ENCODE results near the gene PSME4.
"Not testable (repeated sequence)": the region's sequence is repeated elsewhere in the genome, so short reads cannot be mapped to it uniquely, and the experiment has no call there.

PSME4 gene

DNA sequence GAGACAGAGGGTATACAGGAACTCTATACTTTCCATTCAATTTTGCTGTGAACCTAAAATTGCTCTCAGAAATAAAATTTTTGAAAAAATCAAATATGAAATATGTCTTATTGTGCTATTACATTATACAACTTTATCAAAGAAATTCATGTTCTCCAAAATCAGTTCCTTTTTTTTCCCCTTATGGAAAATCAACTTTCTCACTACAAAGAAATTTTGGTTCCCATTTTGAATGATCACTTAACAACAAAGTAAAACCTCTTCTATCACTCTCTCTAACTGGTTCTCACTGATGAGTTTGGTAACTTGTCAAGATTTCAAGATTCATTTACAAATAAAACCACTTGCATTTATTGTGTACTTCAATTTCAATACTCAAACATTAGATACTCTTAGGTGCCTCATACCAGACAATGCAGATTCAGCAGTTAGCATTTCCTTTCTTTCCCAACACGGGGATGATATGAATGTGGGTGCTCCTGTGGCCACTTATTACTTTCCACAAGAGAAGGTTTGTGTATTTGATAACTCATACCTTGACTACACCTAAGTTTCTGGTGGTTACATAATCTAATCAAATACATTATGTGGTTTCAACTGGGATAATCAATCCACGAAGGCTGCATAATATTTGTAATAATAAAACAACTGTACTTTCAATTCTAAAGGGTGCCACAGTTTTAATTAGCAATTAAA lies 6.4 kb downstream of the PSME4 start:
- CTCF ChIA-PET: no interaction called here
- POLR2A ChIA-PET: no interaction called here
- no peak for DNase-seq (ENCODE audit: extremely low spot score)
- TF ChIP-seq L3MBTL2 (conservative IDR thresholded peaks at IDR 0.05) (no peak), BHLHE40 (IDR thresholded peaks at IDR 0.05; ENCODE audit: borderline replicate concordance) (no peak), TARDBP (IDR thresholded peaks at IDR 0.05) (no peak), HDGF (IDR thresholded peaks at IDR 0.05; ENCODE audit: borderline replicate concordance) (no peak), ARNT (IDR thresholded peaks at IDR 0.05) (no peak), SUZ12 (IDR thresholded peaks at IDR 0.05) (no peak)

- CTCF ChIA-PET; DNase-seq (ENCODE audit: extremely low spot score): not testable (repeated sequence)
- POLR2A ChIA-PET: interaction anchor here (1.1 kb wide), 1 partner anchor 1319 kb away, joined by 3 read pairs; no protein-coding TSS in a partner anchor
These were observed 9.1 kb downstream of the PSME4 start for GRCh38 chr2:53961478-53962216.

GRCh38 chr2:53960476-53960875 lies 10.3 kb downstream of the PSME4 start:
- no peak for TF ChIP-seq SUZ12 (IDR thresholded peaks at IDR 0.05)
- TF ChIP-seq BHLHE40 (IDR thresholded peaks at IDR 0.05; ENCODE audit: borderline replicate concordance): no peak
- no peak for TF ChIP-seq ARNT (IDR thresholded peaks at IDR 0.05)
- no peak for TF ChIP-seq FOXA1 (IDR thresholded peaks at IDR 0.05)
- no peak for TF ChIP-seq LEF1 (IDR thresholded peaks at IDR 0.05; ENCODE audit: borderline replicate concordance)
- no peak for TF ChIP-seq L3MBTL2 (conservative IDR thresholded peaks at IDR 0.05)
- TF ChIP-seq, protein P1, sequence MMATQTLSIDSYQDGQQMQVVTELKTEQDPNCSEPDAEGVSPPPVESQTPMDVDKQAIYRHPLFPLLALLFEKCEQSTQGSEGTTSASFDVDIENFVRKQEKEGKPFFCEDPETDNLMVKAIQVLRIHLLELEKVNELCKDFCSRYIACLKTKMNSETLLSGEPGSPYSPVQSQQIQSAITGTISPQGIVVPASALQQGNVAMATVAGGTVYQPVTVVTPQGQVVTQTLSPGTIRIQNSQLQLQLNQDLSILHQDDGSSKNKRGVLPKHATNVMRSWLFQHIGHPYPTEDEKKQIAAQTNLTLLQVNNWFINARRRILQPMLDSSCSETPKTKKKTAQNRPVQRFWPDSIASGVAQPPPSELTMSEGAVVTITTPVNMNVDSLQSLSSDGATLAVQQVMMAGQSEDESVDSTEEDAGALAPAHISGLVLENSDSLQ (IDR thresholded peaks at IDR 0.05): peak; percentile 77
- TF ChIP-seq SP1 (IDR thresholded peaks at IDR 0.05): no peak
- TF ChIP-seq ELF4 (IDR thresholded peaks at IDR 0.05): no peak
- 0 out of 2 replicates have a peak, but pooled peaks have one; percentile 53 for TF ChIP-seq ZNF384 (IDR thresholded peaks at IDR 0.05)
- no peak for TF ChIP-seq FOXK2 (IDR thresholded peaks at IDR 0.05)
- no peak for TF ChIP-seq TARDBP (IDR thresholded peaks at IDR 0.05)
- TF ChIP-seq HDGF (IDR thresholded peaks at IDR 0.05; ENCODE audit: borderline replicate concordance): no peak
- no peak for TF ChIP-seq FOXM1 (IDR thresholded peaks at IDR 0.05; ENCODE audit: borderline replicate concordance)

GRCh38 chr2:53958443-53958842 lies 12.3 kb downstream of the PSME4 start:
- CTCF ChIA-PET: no interaction called here
- TF ChIP-seq SP1 (IDR thresholded peaks at IDR 0.05) (no peak), ARNT (IDR thresholded peaks at IDR 0.05) (no peak), SUZ12 (IDR thresholded peaks at IDR 0.05) (no peak), L3MBTL2 (conservative IDR thresholded peaks at IDR 0.05) (no peak), HDGF (IDR thresholded peaks at IDR 0.05; ENCODE audit: borderline replicate concordance) (no peak), ELF4 (IDR thresholded peaks at IDR 0.05) (no peak), CTBP1 (IDR thresholded peaks at IDR 0.05; ENCODE audit: borderline replicate concordance) (no peak), FOXK2 (IDR thresholded peaks at IDR 0.05) (no peak), LEF1 (IDR thresholded peaks at IDR 0.05; ENCODE audit: borderline replicate concordance) (no peak)
- POLR2A ChIA-PET: no interaction called here
- DNase-seq (ENCODE audit: extremely low spot score): no peak

More at GRCh38 chr2:53960476-53960875, 10.3 kb downstream of the PSME4 start:
- ChIA-PET CTCF (no interaction called here), POLR2A (no interaction called here)
- DNase-seq (ENCODE audit: extremely low spot score): no peak

GRCh38 chr2:53952519-53952918 lies 18.3 kb downstream of the PSME4 start:
- POLR2A ChIA-PET: no interaction called here
- TF ChIP-seq SP1 (IDR thresholded peaks at IDR 0.05): no peak
- TF ChIP-seq CTBP1 (IDR thresholded peaks at IDR 0.05; ENCODE audit: borderline replicate concordance): no peak
- no peak for TF ChIP-seq FOXM1 (IDR thresholded peaks at IDR 0.05; ENCODE audit: borderline replicate concordance)
- TF ChIP-seq, protein P1 (IDR thresholded peaks at IDR 0.05): no peak
- no peak for TF ChIP-seq FOXK2 (IDR thresholded peaks at IDR 0.05)
- no peak for TF ChIP-seq HDGF (IDR thresholded peaks at IDR 0.05; ENCODE audit: borderline replicate concordance)
- no peak for TF ChIP-seq ZNF384 (IDR thresholded peaks at IDR 0.05)
- TF ChIP-seq BHLHE40 (IDR thresholded peaks at IDR 0.05; ENCODE audit: borderline replicate concordance): no peak
- no peak for TF ChIP-seq TARDBP (IDR thresholded peaks at IDR 0.05)
- no peak for TF ChIP-seq L3MBTL2 (conservative IDR thresholded peaks at IDR 0.05)
- TF ChIP-seq FOXA1 (IDR thresholded peaks at IDR 0.05): no peak
- no peak for TF ChIP-seq ELF4 (IDR thresholded peaks at IDR 0.05)
- no peak for TF ChIP-seq NFRKB (IDR thresholded peaks at IDR 0.05)
- no peak for TF ChIP-seq ARNT (IDR thresholded peaks at IDR 0.05)
- TF ChIP-seq SUZ12 (IDR thresholded peaks at IDR 0.05): no peak
- CTCF ChIA-PET: no interaction called here
- DNase-seq (ENCODE audit: extremely low spot score): no peak

- CTCF ChIA-PET: no interaction called here
- POLR2A ChIA-PET: no interaction called here
- no peak for TF ChIP-seq NFRKB (IDR thresholded peaks at IDR 0.05)
- TF ChIP-seq CTBP1 (IDR thresholded peaks at IDR 0.05; ENCODE audit: borderline replicate concordance): no peak
- TF ChIP-seq SP1 (IDR thresholded peaks at IDR 0.05): no peak
- TF ChIP-seq TARDBP (IDR thresholded peaks at IDR 0.05): no peak
- TF ChIP-seq BHLHE40 (IDR thresholded peaks at IDR 0.05; ENCODE audit: borderline replicate concordance): no peak
- TF ChIP-seq, protein P1 (IDR thresholded peaks at IDR 0.05): no peak
- TF ChIP-seq ARNT (IDR thresholded peaks at IDR 0.05): no peak
- no peak for TF ChIP-seq HDGF (IDR thresholded peaks at IDR 0.05; ENCODE audit: borderline replicate concordance)
- no peak for TF ChIP-seq LEF1 (IDR thresholded peaks at IDR 0.05; ENCODE audit: borderline replicate concordance)
- no peak for TF ChIP-seq FOXA1 (IDR thresholded peaks at IDR 0.05)
- no peak for TF ChIP-seq ELF4 (IDR thresholded peaks at IDR 0.05)
- no peak for TF ChIP-seq SUZ12 (IDR thresholded peaks at IDR 0.05)
- TF ChIP-seq ZNF384 (IDR thresholded peaks at IDR 0.05): no peak
- TF ChIP-seq FOXM1 (IDR thresholded peaks at IDR 0.05; ENCODE audit: borderline replicate concordance): no peak
- TF ChIP-seq L3MBTL2 (conservative IDR thresholded peaks at IDR 0.05): no peak
- TF ChIP-seq FOXK2 (IDR thresholded peaks at IDR 0.05): no peak
- no peak for DNase-seq (ENCODE audit: extremely low spot score)
These were observed 21.3 kb downstream of the PSME4 start for GRCh38 chr2:53949457-53949856.
